Ovary (tissue), 9 donors: ENCODE results near the gene LCN2. TPM values are rescaled to one million over a fixed set of nuclear protein-coding genes. Genes with fewer than 3 reads are reported as not detected.

ENCODE experiments used
- DNase-seq, 5 donors: peaks; one replicate each; pipeline ENCODE4 v3.0.0-alpha.2; 2019 to 2020
- H3K27ac ChIP-seq, 2 donors: fragments of 200-600 bp; one replicate each; pipeline versions ENCODE4 v1.5.1 to v1.8.0; 2019 to 2022
- H3K27me3 ChIP-seq: fragments of 200-600 bp; one replicate; pipeline ENCODE4 v1.8.0; 2022
- H3K36me3 ChIP-seq: fragments of 200-600 bp; sonication (generic); one replicate; pipeline ENCODE4 v1.5.1; 2019
- H3K4me1 ChIP-seq: one replicate; pipeline ENCODE4 v1.8.1; 2013; ENCODE audit warnings: mild to moderate bottlenecking, moderate library complexity; ENCODE audit not compliant: insufficient read depth
- H3K4me3 ChIP-seq: fragments of 200-600 bp; sonication (generic); one replicate; pipeline ENCODE4 v1.5.1; 2017
- H3K9me3 ChIP-seq, 2 donors: fragments of 200-600 bp in 1 of 2; sonication (generic) in 1 of 2; one replicate each; pipeline versions ENCODE4 v1.5.1 to v1.8.1; 2013 to 2019; ENCODE audit warnings: mild to moderate bottlenecking in 1 of 2, moderate library complexity in 1 of 2
- EP300 ChIP-seq: sonication (generic); formaldehyde crosslinking; IDR thresholded peaks from one replicate; pipeline ENCODE4 v1.6.1; 2017; ENCODE audit warnings: antibody characterized with exemption
- POLR2A ChIP-seq: fragments of 450-650 bp; IDR thresholded peaks from one replicate; pipeline ENCODE4 v1.6.1; 2017; ENCODE audit warnings: antibody characterized with exemption, mild to moderate bottlenecking, moderate library complexity
- WGBS, 3 donors: extraction: QIAGEN DNeasy Blood & Tissue Kit in 1 of 3; methylation state at CpG; one replicate each; pipeline versions ENCODE4 v1.1.5 to v1.1.7; 2013 to 2017; 5-methylcytosine and 5-hydroxymethylcytosine counted together
- intact Hi-C, 4 donors: fragments of 100-400 bp; cut with DNase I; formaldehyde crosslinking; loops; one replicate each; pipeline versions ENCODE4 v1.11.0 to v1.15.1; 2022 to 2023
- polyA plus RNA-seq, 2 donors: library from polyadenylated mRNA; stranded (reverse); fragments of 200-250 nt in 1 of 2; fragments of 350-450 nt in 1 of 2; fragmentation: Illumina TruSeq in 1 of 2; extraction: RNeasy Lipid Tissue Mini Kit (QIAGEN cat#74804) in 1 of 2; gene quantifications; one replicate each; pipeline ENCODE4 v1.2.3, GENCODE V29; 2013 to 2014
- total RNA-seq, 7 donors: library from RNA; depleted of rRNA in 2 of 7; stranded (reverse); fragments of >200 nt in 2 of 7; fragmentation: NEBNext Ultra II Directional in 3 of 7; extraction: Animal tissue kit (Norgen Biotek cat#: 25700) in 3 of 7; gene quantifications; one replicate each; pipeline versions ENCODE4 v1.1.0 to v1.2.4, GENCODE V29; 2016 to 2023
- TF ChIP-seq, protein P1 (sequence below), 3 donors: fragments of 450-650 bp in 2 of 3; fragments of 200-600 bp in 1 of 3; IDR thresholded peaks; one replicate each; pipeline versions ENCODE4 v1.5.1 to v1.8.0; 2016 to 2022; ENCODE audit warnings: antibody characterized with exemption in 3 of 3, mild to moderate bottlenecking in 1 of 3
- donor health status: DM: no; HTN: no; CAD: no; lungs with moderate emphysema.
- donor health status: DM: no; HTN: no; CAD: no.
- donor health status: Bipolar disorder and iron deficiency.
- donor health status: DM: yes; HTN: yes; CAD: no.
- donor health status: DM: no; HTN: no; CAD: no.
- donor health status: DM: yes; HTN: yes; CAD: no.

LCN2 gene
- total and polyA plus RNA-seq, 9 donors = 0.33 to 19.5 (median 3.6) TPM; not detected in 2

DNA sequence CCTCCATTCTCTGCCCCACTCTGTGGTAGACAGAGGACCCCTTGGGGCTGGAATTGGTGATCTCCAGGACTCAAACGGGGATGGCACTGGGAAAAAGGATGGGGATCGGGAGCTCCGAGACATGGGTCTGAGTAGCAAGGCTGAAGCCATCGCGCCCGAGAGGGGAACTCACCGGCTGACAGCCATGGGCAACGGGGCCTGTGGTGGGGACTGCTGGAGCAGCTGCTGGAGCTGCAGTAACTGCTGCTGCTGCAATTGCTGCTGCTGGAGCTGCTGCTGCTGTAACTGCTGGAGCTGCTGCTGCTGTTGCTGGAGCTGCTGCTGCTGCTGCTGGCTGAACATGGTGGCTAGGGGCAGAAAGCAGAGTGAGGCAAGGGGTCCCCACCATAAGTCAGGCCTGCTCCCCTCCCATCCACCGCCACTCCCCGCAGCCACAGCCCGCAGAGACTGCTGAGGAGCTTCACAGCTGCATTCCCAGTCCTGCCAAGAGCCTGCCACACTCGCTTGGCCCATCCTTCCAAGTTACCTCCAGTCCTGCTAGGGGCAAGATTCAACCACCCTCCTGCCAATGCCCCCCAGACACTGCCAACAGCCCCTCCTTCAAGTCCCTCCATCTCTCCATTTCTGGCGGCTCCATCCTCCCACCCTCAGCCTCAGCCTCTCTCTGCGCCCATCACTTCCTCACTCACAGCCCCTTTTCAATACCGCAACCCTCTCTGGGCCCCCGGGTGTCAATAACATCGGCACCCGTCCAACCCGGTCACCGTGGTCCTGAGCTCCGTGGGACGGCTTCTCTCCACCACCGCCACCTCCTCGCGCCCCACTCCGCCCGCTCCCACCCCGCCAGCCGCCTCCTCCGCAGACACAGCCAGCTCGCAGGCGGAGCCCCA, 41.5 kb downstream of the LCN2 start:
- H3K36me3 ChIP-seq = no peaks in the 10 kb centered on the region
- H3K27ac ChIP-seq = peak overlapping the region; percentile 68 to 81
- TF ChIP-seq EP300 = no peak
- TF ChIP-seq, protein P1, sequence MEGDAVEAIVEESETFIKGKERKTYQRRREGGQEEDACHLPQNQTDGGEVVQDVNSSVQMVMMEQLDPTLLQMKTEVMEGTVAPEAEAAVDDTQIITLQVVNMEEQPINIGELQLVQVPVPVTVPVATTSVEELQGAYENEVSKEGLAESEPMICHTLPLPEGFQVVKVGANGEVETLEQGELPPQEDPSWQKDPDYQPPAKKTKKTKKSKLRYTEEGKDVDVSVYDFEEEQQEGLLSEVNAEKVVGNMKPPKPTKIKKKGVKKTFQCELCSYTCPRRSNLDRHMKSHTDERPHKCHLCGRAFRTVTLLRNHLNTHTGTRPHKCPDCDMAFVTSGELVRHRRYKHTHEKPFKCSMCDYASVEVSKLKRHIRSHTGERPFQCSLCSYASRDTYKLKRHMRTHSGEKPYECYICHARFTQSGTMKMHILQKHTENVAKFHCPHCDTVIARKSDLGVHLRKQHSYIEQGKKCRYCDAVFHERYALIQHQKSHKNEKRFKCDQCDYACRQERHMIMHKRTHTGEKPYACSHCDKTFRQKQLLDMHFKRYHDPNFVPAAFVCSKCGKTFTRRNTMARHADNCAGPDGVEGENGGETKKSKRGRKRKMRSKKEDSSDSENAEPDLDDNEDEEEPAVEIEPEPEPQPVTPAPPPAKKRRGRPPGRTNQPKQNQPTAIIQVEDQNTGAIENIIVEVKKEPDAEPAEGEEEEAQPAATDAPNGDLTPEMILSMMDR (IDR thresholded peaks at IDR 0.05) = no peak
- TF ChIP-seq POLR2A = no peak
- intact Hi-C loops = no loop called here
- peaks cover 6% of the 10 kb centered on the region for H3K4me1 ChIP-seq
- H3K9me3 ChIP-seq = no peaks in the 10 kb centered on the region
- peak in 3 of 5 donors; percentile 47 to 66 (median 48) for DNase-seq
- 16 to 19% (median 18%) methylated on average over 26 to 32 of the region's 32 CpGs for WGBS, 3 donors
- no peaks in the 10 kb centered on the region for H3K27me3 ChIP-seq
- peak overlapping the region; percentile 78 for H3K4me3 ChIP-seq

DNA sequence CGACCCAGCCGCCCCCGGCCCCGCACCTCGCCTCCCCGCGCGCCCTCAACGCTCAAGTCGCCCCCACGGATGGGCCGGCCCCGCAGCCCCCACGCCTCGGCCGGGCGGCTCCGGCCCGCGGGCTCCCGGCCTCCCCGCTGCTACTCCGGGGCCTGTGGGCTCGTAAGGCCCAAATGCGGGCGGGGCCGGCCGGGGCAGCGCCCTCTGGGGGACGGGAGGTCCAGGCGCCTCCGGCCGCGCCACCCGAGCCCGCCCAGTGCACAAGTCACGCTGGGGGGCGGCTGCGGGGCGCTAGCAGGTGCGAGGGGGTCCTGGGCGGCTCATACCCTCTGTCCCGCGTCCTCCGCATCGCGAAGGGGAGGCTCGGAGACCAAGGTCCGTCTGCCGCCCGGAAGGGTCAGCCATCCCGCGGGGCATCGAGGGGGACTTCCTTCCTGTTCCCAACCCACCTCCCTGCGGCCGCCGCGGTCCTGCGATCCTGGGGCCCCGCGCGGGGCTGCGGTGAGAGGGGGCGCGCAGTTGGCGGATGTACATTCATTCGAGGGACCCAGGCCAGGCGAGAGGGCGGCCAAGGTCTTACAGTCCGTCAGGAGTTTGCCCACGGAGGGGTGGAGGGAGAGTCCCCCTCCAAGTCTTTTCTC, 42.3 kb downstream of the LCN2 start, which contains the start of gene CIZ1:
Gene CIZ1 (minus strand): TSS at position 167 of the 641 bp plus-strand sequence. CDS start 715 bp downstream, outside the sequence.
- Histone ChIP-seq H3K27me3 (no peaks in the 10 kb centered on the region), H3K9me3 (no peaks in the 10 kb centered on the region), H3K4me1 (peaks cover 6% of the 10 kb centered on the region), H3K4me3 (peak within 1 kb of the TSS; percentile 78), H3K36me3 (no peaks in the 10 kb centered on the region), H3K27ac (peak within 1 kb of the TSS; percentile 68 to 81)
- DNase-seq = peak; percentile 74 to 88 (median 81)
- intact Hi-C loops = no loop called here
- 0 to 1% (median 1%) methylated on average over 33 to 71 of the region's 71 CpGs for WGBS, 3 donors
- TF ChIP-seq POLR2A (peak; percentile 52), EP300 (no peak)
- TF ChIP-seq, protein P1 (IDR thresholded peaks at IDR 0.05) = peak; percentile 79 to 92 (median 86)

DNA sequence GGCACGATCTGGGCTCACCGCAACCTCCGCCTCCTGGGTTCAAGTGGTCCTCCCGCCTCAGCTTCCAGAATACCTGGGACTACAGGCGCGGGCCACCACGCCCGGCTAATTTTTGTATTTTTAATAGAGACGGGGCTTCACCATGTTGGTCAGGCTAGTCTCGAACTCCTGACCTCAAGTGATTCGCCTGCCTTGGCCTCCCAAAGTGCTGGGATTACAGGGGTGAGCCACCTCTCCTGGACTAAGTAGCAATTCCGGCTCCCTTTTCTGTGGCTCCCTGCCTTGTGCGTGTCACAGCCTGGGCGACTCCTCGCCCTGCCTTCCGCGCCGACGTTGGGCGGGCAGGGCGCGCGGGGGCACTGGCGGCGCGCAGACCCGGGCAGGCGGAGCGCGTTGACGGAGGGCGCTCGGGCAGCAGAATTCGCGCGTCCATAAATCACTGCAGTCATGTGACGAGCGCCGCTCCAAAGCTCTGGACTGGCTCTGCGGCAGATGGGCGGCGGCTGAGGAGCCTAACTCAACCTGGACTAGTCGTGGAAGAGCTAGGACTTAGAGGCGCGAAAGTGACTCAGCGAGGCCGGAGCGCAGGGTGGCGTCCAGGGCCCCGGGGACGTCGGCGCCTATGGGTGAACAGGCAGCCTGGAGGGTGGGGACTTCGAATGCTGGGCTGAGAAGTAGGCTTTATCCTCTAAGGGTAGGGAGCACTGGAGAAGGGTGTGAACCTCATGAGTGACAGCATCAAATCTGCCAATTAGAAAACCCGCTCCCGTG, 43.5 kb downstream of the LCN2 start:
- WGBS, 3 donors = 9 to 14% (median 13%) methylated on average over 56 of the region's 56 CpGs
- no peaks in the 10 kb centered on the region for H3K36me3 ChIP-seq
- H3K27me3 ChIP-seq = no peaks in the 10 kb centered on the region
- TF ChIP-seq, protein P1 (IDR thresholded peaks at IDR 0.05) = peak in 1 of 3 donors; percentile 49
- TF ChIP-seq POLR2A = no peak
- no peak for TF ChIP-seq EP300
- peak overlapping the region; percentile 78 for H3K4me3 ChIP-seq
- H3K9me3 ChIP-seq = no peaks in the 10 kb centered on the region
- H3K27ac ChIP-seq = peak overlapping the region in 1 of 2 donors; percentile 48
- intact Hi-C loops = no loop called here
- peaks cover 6% of the 10 kb centered on the region for H3K4me1 ChIP-seq
- peak; percentile 73 to 86 (median 77) for DNase-seq
